ENCODE data around the gene IL18RAP. TPM values are rescaled to one million over a fixed set of nuclear protein-coding genes. Genes with fewer than 3 reads are reported as not detected.

The IL18RAP gene
- total RNA-seq, 2 donors from 2014 or later, result 0.42 to 0.69 TPM

- Histone ChIP-seq H3K9ac (ENCODE audit: low read depth in 2 of 2, low read length in 2 of 2) (no peak overlapping the region), H3K27ac (no peak overlapping the region), H3K4me3 (no peak overlapping the region), H3K4me1 (no peaks in the 10 kb centered on the region), H3K27me3 (no peaks in the 10 kb centered on the region), H3K36me3 (no peaks in the 10 kb centered on the region), H3K9me3 (no peaks in the 10 kb centered on the region)
- no peak for TF ChIP-seq CTCF (IDR thresholded peaks at IDR 0.05)
- no peak for DNase-seq
- intact Hi-C loops (cut with DNase I), result loop anchor here (5.0 kb wide), 1 partner anchor 189 kb away; no protein-coding TSS in a partner anchor
Observed at GRCh38 chr2:102436323-102436722, 13.4 kb downstream of the IL18RAP start.

GRCh38 chr2:102437122-102437521 is 14.2 kb downstream of the IL18RAP start:
- Histone ChIP-seq H3K36me3 (no peaks in the 10 kb centered on the region), H3K9me3 (no peaks in the 10 kb centered on the region), H3K4me1 (no peaks in the 10 kb centered on the region), H3K27me3 (no peaks in the 10 kb centered on the region), H3K27ac (no peak overlapping the region), H3K4me3 (no peak overlapping the region), H3K9ac (ENCODE audit: low read depth in 2 of 2, low read length in 2 of 2) (no peak overlapping the region)
- no peak for TF ChIP-seq CTCF (IDR thresholded peaks at IDR 0.05)
- intact Hi-C loops (cut with DNase I), result loop anchor here (5.0 kb wide), 1 partner anchor 190 kb away; no protein-coding TSS in a partner anchor
- DNase-seq, result no peak

GRCh38 chr2:102438111-102438510 is 15.2 kb downstream of the IL18RAP start:
- no peak for DNase-seq
- H3K9me3 ChIP-seq, result no peaks in the 10 kb centered on the region
- no peaks in the 10 kb centered on the region for H3K4me1 ChIP-seq
- TF ChIP-seq CTCF (IDR thresholded peaks at IDR 0.05), result no peak
- intact Hi-C loops (cut with DNase I), result loop anchor here (5.0 kb wide), 1 partner anchor 191 kb away; no protein-coding TSS in a partner anchor
- H3K27ac ChIP-seq, result no peak overlapping the region
- H3K9ac ChIP-seq (ENCODE audit: low read depth in 2 of 2, low read length in 2 of 2), result no peak overlapping the region
- H3K4me3 ChIP-seq, result no peak overlapping the region
- no peaks in the 10 kb centered on the region for H3K27me3 ChIP-seq
- H3K36me3 ChIP-seq, result no peaks in the 10 kb centered on the region

GRCh38 chr2:102438578-102438977 is 15.6 kb downstream of the IL18RAP start:
- Histone ChIP-seq H3K4me1 (no peaks in the 10 kb centered on the region), H3K27me3 (no peaks in the 10 kb centered on the region), H3K27ac (no peak overlapping the region), H3K9me3 (no peaks in the 10 kb centered on the region), H3K9ac (ENCODE audit: low read depth in 2 of 2, low read length in 2 of 2) (no peak overlapping the region), H3K4me3 (no peak overlapping the region), H3K36me3 (no peaks in the 10 kb centered on the region)
- DNase-seq, result no peak
- intact Hi-C loops (cut with DNase I), result loop anchor here (5.0 kb wide), 1 partner anchor 191 kb away; no protein-coding TSS in a partner anchor
- no peak for TF ChIP-seq CTCF (IDR thresholded peaks at IDR 0.05)

- no peak overlapping the region for H3K4me3 ChIP-seq
- intact Hi-C loops (cut with DNase I), result loop anchor here (5.0 kb wide), 1 partner anchor 192 kb away; no protein-coding TSS in a partner anchor
Observed at GRCh38 chr2:102439065-102439695, 16.2 kb downstream of the IL18RAP start.

More at GRCh38 chr2:102439065-102439695, 16.2 kb downstream of the IL18RAP start:
- H3K27ac ChIP-seq, result no peak overlapping the region
- no peak for DNase-seq
- no peaks in the 10 kb centered on the region for H3K4me1 ChIP-seq
- no peaks in the 10 kb centered on the region for H3K27me3 ChIP-seq
- H3K36me3 ChIP-seq, result no peaks in the 10 kb centered on the region
- TF ChIP-seq CTCF (IDR thresholded peaks at IDR 0.05), result no peak
- H3K9ac ChIP-seq (ENCODE audit: low read depth in 2 of 2, low read length in 2 of 2), result no peak overlapping the region
- H3K9me3 ChIP-seq, result no peaks in the 10 kb centered on the region

Measured in colonic mucosa (tissue), 4 donors.